GM18907 (cell line): ENCODE data around the gene ACER3.
"Not testable (repeated sequence)": the region's sequence is repeated elsewhere in the genome, so short reads cannot be mapped to it uniquely, and the experiment has no call there.

ENCODE experiments used
- ATAC-seq: cut with Tn5 transposase; IDR thresholded peaks from one replicate; pipeline ENCODE4 v1.9.1; 2021; ENCODE audit warnings: mild to moderate bottlenecking, moderate library complexity; ENCODE audit not compliant: unreplicated experiment

ACER3 gene

GRCh38 chr11:76918941-76919386 is 58.2 kb downstream of the ACER3 start:
- ATAC-seq, result no peak

- ATAC-seq, result no peak
Observed at GRCh38 chr11:76919467-76919866, 58.7 kb downstream of the ACER3 start.

- peak; percentile 69 for ATAC-seq
Observed at GRCh38 chr11:76919887-76920746, 59.4 kb downstream of the ACER3 start.

GRCh38 chr11:76927160-76927559 is 66.4 kb downstream of the ACER3 start:
- ATAC-seq, result no peak

- ATAC-seq, result no peak
Observed at GRCh38 chr11:76935042-76935441, 74.3 kb downstream of the ACER3 start.

- ATAC-seq, result no peak
Observed at GRCh38 chr11:76939219-76939631, 78.5 kb downstream of the ACER3 start.

GRCh38 chr11:76944225-76944624 is 83.5 kb downstream of the ACER3 start:
- ATAC-seq, result no peak

GRCh38 chr11:76946223-76946622 is 85.5 kb downstream of the ACER3 start:
- no peak for ATAC-seq

- ATAC-seq, result no peak
Observed at GRCh38 chr11:76947190-76947589, 86.5 kb downstream of the ACER3 start.

- no peak for ATAC-seq
Observed at GRCh38 chr11:76947800-76948199, 87.1 kb downstream of the ACER3 start.

GRCh38 chr11:76955459-76956114 is 94.9 kb downstream of the ACER3 start:
- no peak for ATAC-seq

GRCh38 chr11:76962583-76963416 is 102.1 kb downstream of the ACER3 start:
- ATAC-seq, result no peak

- not testable (repeated sequence) for ATAC-seq
Observed at GRCh38 chr11:76963417-76964168, 102.9 kb downstream of the ACER3 start.

GRCh38 chr11:76972051-76972450 is 111.3 kb downstream of the ACER3 start:
- ATAC-seq, result no peak

GRCh38 chr11:76974179-76974891 is 113.6 kb downstream of the ACER3 start:
- ATAC-seq, result no peak

- no peak for ATAC-seq
Observed at GRCh38 chr11:76975513-76975912, 114.8 kb downstream of the ACER3 start.

- no peak for ATAC-seq
Observed at GRCh38 chr11:76977791-76978190, 117.1 kb downstream of the ACER3 start.

- no peak for ATAC-seq
Observed at GRCh38 chr11:76978239-76978638, 117.5 kb downstream of the ACER3 start.

- no peak for ATAC-seq
Observed at GRCh38 chr11:76978818-76979217, 118.1 kb downstream of the ACER3 start.

- no peak for ATAC-seq
Observed at GRCh38 chr11:76980196-76980595, 119.5 kb downstream of the ACER3 start.
